ENCODE data around the gene AKR7A3.

DNA sequence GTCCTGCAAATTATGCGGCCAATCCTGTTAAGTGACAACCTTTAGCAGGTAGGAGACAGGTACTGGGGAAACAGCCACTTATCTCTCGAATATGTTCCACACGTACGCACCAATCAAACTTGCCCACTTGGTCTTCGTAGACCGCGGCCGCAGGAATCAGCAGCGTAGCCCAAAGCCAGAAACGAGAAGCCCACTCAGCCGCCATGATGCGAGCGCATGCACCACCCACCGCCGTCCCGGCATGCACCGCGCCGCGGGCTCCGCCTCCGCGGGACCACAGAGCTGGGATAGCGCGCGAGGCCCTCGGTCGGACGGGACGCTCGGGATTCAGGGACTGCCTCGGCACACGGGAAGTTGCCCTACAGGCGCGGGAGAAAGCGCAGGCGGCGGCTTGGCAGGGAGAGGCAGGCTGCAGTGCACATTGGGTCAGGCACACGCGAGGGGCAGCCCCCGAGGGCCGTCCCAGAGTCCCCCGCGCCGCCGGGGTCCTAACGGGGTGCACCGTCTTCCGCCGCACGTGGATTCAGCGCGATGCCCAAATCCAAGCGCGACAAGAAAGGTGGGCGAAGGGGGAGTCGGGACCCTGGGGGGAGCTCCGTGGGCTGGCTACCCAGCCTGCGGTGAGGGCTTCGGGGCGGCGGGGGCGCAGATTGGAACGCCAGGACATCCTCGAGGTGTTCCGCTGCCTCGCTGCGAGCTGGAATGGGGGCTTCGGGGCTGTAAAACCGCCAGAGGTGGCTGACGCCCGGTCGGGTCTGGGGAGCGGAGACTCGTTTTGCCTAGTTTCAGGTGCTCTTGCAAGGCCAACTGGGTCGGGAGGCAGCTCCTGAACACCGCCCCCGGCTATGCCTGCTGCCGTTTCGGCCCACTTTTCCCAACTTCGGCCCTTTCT is 37.0 kb downstream of the AKR7A3 start, which contains the start of the genes EMC1 and MRTO4:
- TF ChIP-seq, protein P1, sequence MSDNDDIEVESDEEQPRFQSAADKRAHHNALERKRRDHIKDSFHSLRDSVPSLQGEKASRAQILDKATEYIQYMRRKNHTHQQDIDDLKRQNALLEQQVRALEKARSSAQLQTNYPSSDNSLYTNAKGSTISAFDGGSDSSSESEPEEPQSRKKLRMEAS (CRISPR knock-in tag; IDR thresholded peaks at IDR 0.05), result peak; percentile 99
- TF ChIP-seq, protein P2, sequence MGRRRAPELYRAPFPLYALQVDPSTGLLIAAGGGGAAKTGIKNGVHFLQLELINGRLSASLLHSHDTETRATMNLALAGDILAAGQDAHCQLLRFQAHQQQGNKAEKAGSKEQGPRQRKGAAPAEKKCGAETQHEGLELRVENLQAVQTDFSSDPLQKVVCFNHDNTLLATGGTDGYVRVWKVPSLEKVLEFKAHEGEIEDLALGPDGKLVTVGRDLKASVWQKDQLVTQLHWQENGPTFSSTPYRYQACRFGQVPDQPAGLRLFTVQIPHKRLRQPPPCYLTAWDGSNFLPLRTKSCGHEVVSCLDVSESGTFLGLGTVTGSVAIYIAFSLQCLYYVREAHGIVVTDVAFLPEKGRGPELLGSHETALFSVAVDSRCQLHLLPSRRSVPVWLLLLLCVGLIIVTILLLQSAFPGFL (CRISPR knock-in tag; IDR thresholded peaks at IDR 0.05; ENCODE audit: borderline replicate concordance), result 0 out of 2 replicates have a peak, but pooled peaks have one; percentile 70
- TF ChIP-seq, protein P3, sequence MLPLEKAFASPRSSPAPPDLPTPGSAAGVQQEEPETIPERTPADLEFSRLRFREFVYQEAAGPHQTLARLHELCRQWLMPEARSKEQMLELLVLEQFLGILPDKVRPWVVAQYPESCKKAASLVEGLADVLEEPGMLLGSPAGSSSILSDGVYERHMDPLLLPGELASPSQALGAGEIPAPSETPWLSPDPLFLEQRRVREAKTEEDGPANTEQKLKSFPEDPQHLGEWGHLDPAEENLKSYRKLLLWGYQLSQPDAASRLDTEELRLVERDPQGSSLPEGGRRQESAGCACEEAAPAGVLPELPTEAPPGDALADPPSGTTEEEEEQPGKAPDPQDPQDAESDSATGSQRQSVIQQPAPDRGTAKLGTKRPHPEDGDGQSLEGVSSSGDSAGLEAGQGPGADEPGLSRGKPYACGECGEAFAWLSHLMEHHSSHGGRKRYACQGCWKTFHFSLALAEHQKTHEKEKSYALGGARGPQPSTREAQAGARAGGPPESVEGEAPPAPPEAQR (CRISPR knock-in tag; IDR thresholded peaks at IDR 0.05), result no peak
- no peak; the same call in 1 of the 2 replicates for TF ChIP-seq TCF7 (CRISPR knock-in tag; IDR thresholded peaks at IDR 0.05; ENCODE audit: low read depth)
- TF ChIP-seq, protein P4, sequence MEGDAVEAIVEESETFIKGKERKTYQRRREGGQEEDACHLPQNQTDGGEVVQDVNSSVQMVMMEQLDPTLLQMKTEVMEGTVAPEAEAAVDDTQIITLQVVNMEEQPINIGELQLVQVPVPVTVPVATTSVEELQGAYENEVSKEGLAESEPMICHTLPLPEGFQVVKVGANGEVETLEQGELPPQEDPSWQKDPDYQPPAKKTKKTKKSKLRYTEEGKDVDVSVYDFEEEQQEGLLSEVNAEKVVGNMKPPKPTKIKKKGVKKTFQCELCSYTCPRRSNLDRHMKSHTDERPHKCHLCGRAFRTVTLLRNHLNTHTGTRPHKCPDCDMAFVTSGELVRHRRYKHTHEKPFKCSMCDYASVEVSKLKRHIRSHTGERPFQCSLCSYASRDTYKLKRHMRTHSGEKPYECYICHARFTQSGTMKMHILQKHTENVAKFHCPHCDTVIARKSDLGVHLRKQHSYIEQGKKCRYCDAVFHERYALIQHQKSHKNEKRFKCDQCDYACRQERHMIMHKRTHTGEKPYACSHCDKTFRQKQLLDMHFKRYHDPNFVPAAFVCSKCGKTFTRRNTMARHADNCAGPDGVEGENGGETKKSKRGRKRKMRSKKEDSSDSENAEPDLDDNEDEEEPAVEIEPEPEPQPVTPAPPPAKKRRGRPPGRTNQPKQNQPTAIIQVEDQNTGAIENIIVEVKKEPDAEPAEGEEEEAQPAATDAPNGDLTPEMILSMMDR (IDR thresholded peaks at IDR 0.05), result no peak
- TF ChIP-seq ESRRA (CRISPR knock-in tag; IDR thresholded peaks at IDR 0.05; ENCODE audit: borderline replicate concordance), result peak; percentile 22; the same call in 1 of the 2 replicates
- TF ChIP-seq, protein P5, sequence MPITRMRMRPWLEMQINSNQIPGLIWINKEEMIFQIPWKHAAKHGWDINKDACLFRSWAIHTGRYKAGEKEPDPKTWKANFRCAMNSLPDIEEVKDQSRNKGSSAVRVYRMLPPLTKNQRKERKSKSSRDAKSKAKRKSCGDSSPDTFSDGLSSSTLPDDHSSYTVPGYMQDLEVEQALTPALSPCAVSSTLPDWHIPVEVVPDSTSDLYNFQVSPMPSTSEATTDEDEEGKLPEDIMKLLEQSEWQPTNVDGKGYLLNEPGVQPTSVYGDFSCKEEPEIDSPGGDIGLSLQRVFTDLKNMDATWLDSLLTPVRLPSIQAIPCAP (CRISPR knock-in tag; IDR thresholded peaks at IDR 0.05), result no peak
- TF ChIP-seq, protein P6, sequence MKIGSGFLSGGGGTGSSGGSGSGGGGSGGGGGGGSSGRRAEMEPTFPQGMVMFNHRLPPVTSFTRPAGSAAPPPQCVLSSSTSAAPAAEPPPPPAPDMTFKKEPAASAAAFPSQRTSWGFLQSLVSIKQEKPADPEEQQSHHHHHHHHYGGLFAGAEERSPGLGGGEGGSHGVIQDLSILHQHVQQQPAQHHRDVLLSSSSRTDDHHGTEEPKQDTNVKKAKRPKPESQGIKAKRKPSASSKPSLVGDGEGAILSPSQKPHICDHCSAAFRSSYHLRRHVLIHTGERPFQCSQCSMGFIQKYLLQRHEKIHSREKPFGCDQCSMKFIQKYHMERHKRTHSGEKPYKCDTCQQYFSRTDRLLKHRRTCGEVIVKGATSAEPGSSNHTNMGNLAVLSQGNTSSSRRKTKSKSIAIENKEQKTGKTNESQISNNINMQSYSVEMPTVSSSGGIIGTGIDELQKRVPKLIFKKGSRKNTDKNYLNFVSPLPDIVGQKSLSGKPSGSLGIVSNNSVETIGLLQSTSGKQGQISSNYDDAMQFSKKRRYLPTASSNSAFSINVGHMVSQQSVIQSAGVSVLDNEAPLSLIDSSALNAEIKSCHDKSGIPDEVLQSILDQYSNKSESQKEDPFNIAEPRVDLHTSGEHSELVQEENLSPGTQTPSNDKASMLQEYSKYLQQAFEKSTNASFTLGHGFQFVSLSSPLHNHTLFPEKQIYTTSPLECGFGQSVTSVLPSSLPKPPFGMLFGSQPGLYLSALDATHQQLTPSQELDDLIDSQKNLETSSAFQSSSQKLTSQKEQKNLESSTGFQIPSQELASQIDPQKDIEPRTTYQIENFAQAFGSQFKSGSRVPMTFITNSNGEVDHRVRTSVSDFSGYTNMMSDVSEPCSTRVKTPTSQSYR (CRISPR knock-in tag; IDR thresholded peaks at IDR 0.05), result peak; percentile 73; the same call in 1 of the 2 replicates
